NAMALWA (cell line): ENCODE measurements around the gene UGT2B28.
A peak's percentile ranks its signal among the peaks of the same experiment; 100 is the strongest.

Source experiments
- DNase-seq: peaks from one replicate; pipeline ENCODE4 v3.0.0-alpha.2; 2015; ENCODE audit warnings: low spot score

The UGT2B28 gene

GRCh38 chr4:69343558-69344420, 63.5 kb downstream of the UGT2B28 start:
- DNase-seq: peak; percentile 63
